Loucy (cell line): ENCODE data around the gene C1orf232.

Source experiments
- H2AFZ ChIP-seq: fragments of 200-600 bp; sonication (generic); 2 replicates; pipeline ENCODE4 v1.6.0; 2016; ENCODE audit warnings: antibody characterized with exemption, mild to moderate bottlenecking, low read length, moderate library complexity
- H3F3A ChIP-seq: fragments of 200-600 bp; 2 replicates; pipeline ENCODE4 v1.6.0; 2016; ENCODE audit warnings: antibody characterized with exemption, low read depth, mild to moderate bottlenecking
- H3K27me3 ChIP-seq: fragments of 200-600 bp; sonication (generic); 2 replicates; pipeline ENCODE4 v1.6.1; 2014; ENCODE audit warnings: low read length, mild to moderate bottlenecking; ENCODE audit not compliant: insufficient read depth, poor library complexity, severe bottlenecking
- H3K36me3 ChIP-seq: fragments of 200-600 bp; sonication (generic); 2 replicates; pipeline ENCODE4 v1.6.1; 2016; ENCODE audit warnings: low read length; ENCODE audit not compliant: insufficient read depth
- H3K4me1 ChIP-seq: fragments of 200-600 bp; sonication (generic); 2 replicates; pipeline ENCODE4 v1.5.1; 2014; ENCODE audit warnings: low read length, mild to moderate bottlenecking; ENCODE audit not compliant: insufficient read depth, poor library complexity, severe bottlenecking
- H3K4me2 ChIP-seq: fragments of 200-600 bp; sonication (generic); 2 replicates; pipeline ENCODE4 v1.6.0; 2014; ENCODE audit warnings: antibody characterized with exemption, low read length, low read depth, mild to moderate bottlenecking; ENCODE audit not compliant: poor library complexity, severe bottlenecking
- H3K4me3 ChIP-seq: fragments of 200-600 bp; sonication (generic); 2 replicates; pipeline ENCODE4 v1.5.1; 2014; ENCODE audit warnings: low read length, mild to moderate bottlenecking, mixed read lengths; ENCODE audit not compliant: poor library complexity, severe bottlenecking
- H3K79me2 ChIP-seq: fragments of 200-600 bp; sonication (generic); 2 replicates; pipeline ENCODE4 v1.6.1; 2014; ENCODE audit warnings: low read length; ENCODE audit not compliant: insufficient read depth
- H3K9ac ChIP-seq: fragments of 200-600 bp; sonication (generic); 2 replicates; pipeline ENCODE4 v1.6.0; 2014; ENCODE audit warnings: mild to moderate bottlenecking, low read depth, low read length, moderate library complexity; ENCODE audit not compliant: poor library complexity, severe bottlenecking
- H3K9me2 ChIP-seq: fragments of 200-600 bp; sonication (generic); replicated peaks from 2 replicates; pipeline ENCODE4 v1.6.1; 2016; ENCODE audit warnings: low read depth, low read length, mixed read lengths
- H3K9me3 ChIP-seq: fragments of 200-600 bp; sonication (generic); 2 replicates; pipeline ENCODE4 v1.6.1; 2014; ENCODE audit warnings: mild to moderate bottlenecking, antibody characterized with exemption, low read length, low read depth; ENCODE audit not compliant: insufficient read depth
- H4K20me1 ChIP-seq: fragments of 200-600 bp; sonication (generic); 2 replicates; pipeline ENCODE4 v1.6.0; 2014; ENCODE audit warnings: antibody characterized with exemption, low read length, mild to moderate bottlenecking; ENCODE audit not compliant: insufficient read depth, poor library complexity, severe bottlenecking
- EZH2phosphoT487 ChIP-seq: fragments of 200-600 bp; IDR thresholded peaks from 2 replicates; pipeline ENCODE4 v1.6.1; 2018; ENCODE audit warnings: antibody characterized with exemption, mild to moderate bottlenecking, moderate library complexity, borderline replicate concordance
- TF ChIP-seq, protein P1 (sequence below): fragments of 200-600 bp; sonication (generic); conservative IDR thresholded peaks from 2 replicates; pipeline ENCODE4 v1.5.1; 2014; ENCODE audit warnings: mild to moderate bottlenecking, antibody characterized with exemption, low read length

The C1orf232 gene

GRCh38 chr1:26160527-26161414 is 8.0 kb downstream of the C1orf232 start:
- no peaks in the 10 kb centered on the region for H3K9me2 ChIP-seq
- peak overlapping the region; percentile 98 for H3K4me2 ChIP-seq
- no peaks in the 10 kb centered on the region for H3K27me3 ChIP-seq
- H3K4me1 ChIP-seq, result peaks cover 55% of the 10 kb centered on the region
- peak overlapping the region; percentile 76 for H3K4me3 ChIP-seq
- H3K9me3 ChIP-seq, result no peaks in the 10 kb centered on the region
- H3K79me2 ChIP-seq, result peaks cover 32% of the 10 kb centered on the region
- TF ChIP-seq, protein P1, sequence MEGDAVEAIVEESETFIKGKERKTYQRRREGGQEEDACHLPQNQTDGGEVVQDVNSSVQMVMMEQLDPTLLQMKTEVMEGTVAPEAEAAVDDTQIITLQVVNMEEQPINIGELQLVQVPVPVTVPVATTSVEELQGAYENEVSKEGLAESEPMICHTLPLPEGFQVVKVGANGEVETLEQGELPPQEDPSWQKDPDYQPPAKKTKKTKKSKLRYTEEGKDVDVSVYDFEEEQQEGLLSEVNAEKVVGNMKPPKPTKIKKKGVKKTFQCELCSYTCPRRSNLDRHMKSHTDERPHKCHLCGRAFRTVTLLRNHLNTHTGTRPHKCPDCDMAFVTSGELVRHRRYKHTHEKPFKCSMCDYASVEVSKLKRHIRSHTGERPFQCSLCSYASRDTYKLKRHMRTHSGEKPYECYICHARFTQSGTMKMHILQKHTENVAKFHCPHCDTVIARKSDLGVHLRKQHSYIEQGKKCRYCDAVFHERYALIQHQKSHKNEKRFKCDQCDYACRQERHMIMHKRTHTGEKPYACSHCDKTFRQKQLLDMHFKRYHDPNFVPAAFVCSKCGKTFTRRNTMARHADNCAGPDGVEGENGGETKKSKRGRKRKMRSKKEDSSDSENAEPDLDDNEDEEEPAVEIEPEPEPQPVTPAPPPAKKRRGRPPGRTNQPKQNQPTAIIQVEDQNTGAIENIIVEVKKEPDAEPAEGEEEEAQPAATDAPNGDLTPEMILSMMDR, result no peak
- TF ChIP-seq EZH2phosphoT487, result no peak
- peak overlapping the region; percentile 88 for H2AFZ ChIP-seq
- H3K36me3 ChIP-seq, result no peaks in the 10 kb centered on the region
- H4K20me1 ChIP-seq, result no peaks in the 10 kb centered on the region
- peak overlapping the region; percentile 90 for H3K9ac ChIP-seq
- no peaks in the 10 kb centered on the region for H3F3A ChIP-seq

DNA sequence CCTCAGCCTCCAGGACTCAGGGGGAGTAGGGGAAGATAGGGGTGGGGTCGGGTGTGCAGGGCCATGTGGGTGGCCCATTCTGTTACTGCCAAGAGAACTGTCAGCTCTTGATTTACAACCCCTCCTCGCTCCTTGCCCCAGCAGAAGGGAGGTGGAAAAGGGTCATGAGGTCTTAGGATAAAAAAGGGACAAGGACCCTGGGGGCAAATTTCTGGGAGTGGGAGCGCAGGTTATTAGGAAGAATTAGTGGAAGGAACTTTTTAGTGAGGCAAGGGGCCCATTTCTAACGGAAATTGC is 9.1 kb downstream of the C1orf232 start:
- Histone ChIP-seq H4K20me1 (no peaks in the 10 kb centered on the region), H3K4me2 (peak overlapping the region; percentile 98), H3F3A (no peaks in the 10 kb centered on the region), H3K36me3 (no peaks in the 10 kb centered on the region), H3K9ac (peak overlapping the region; percentile 90), H3K79me2 (peaks cover 32% of the 10 kb centered on the region), H3K9me2 (no peaks in the 10 kb centered on the region), H3K4me1 (peaks cover 65% of the 10 kb centered on the region), H3K27me3 (no peaks in the 10 kb centered on the region), H3K9me3 (no peaks in the 10 kb centered on the region), H3K4me3 (peak overlapping the region; percentile 76), H2AFZ (no peak overlapping the region)
- TF ChIP-seq EZH2phosphoT487, result no peak
- TF ChIP-seq, protein P1, result no peak

- Histone ChIP-seq H2AFZ (no peak within 1 kb of the TSS), H3K4me3 (peak within 1 kb of the TSS; percentile 76), H3F3A (no peaks in the 10 kb centered on the region), H3K36me3 (no peaks in the 10 kb centered on the region), H4K20me1 (no peaks in the 10 kb centered on the region), H3K9me3 (no peaks in the 10 kb centered on the region), H3K9ac (peak within 1 kb of the TSS; percentile 90), H3K4me1 (peaks cover 67% of the 10 kb centered on the region), H3K9me2 (no peaks in the 10 kb centered on the region), H3K79me2 (peaks cover 32% of the 10 kb centered on the region), H3K27me3 (no peaks in the 10 kb centered on the region), H3K4me2 (peak within 1 kb of the TSS; percentile 98)
- TF ChIP-seq EZH2phosphoT487, result no peak
- TF ChIP-seq, protein P1, result no peak
Measured at GRCh38 chr1:26158908-26159742, 9.6 kb downstream of the C1orf232 start, which contains the start of gene FAM110D. Gene FAM110D (plus strand): TSS chr1:26159079. CDS start chr1:26161292, 2,213 bp downstream.
